HEK293 (cell line): ENCODE results near the gene PAM.
"Not testable (repeated sequence)": the region's sequence is repeated elsewhere in the genome, so short reads cannot be mapped to it uniquely, and the experiment has no call there.

ENCODE experiments used
- ZFP69B ChIP-seq: fragments of 450-650 bp; formaldehyde crosslinking; IDR thresholded peaks from 2 replicates; pipeline ENCODE4 v1.5.1; 2016; ENCODE audit warnings: missing biosample characterization, missing genetic modification characterization
- ZNF248 ChIP-seq: fragments of 450-650 bp; formaldehyde crosslinking; IDR thresholded peaks from 2 replicates; pipeline ENCODE4 v1.5.1; 2017; ENCODE audit warnings: missing biosample characterization, missing genetic modification characterization
- ZNF514 ChIP-seq: fragments of 450-650 bp; formaldehyde crosslinking; IDR thresholded peaks from 2 replicates; pipeline ENCODE4 v1.5.1; 2016; ENCODE audit warnings: missing biosample characterization, missing genetic modification characterization
- ZNF704 ChIP-seq: fragments of 450-650 bp; formaldehyde crosslinking; IDR thresholded peaks from 2 replicates; pipeline ENCODE4 v1.5.1; 2016; ENCODE audit warnings: missing biosample characterization, missing genetic modification characterization
- ZNF792 ChIP-seq: fragments of 450-650 bp; formaldehyde crosslinking; IDR thresholded peaks from 2 replicates; pipeline ENCODE4 v1.5.1; 2016; ENCODE audit warnings: missing biosample characterization, missing genetic modification characterization
- TF ChIP-seq, protein P1 (sequence below): fragments of 450-650 bp; formaldehyde crosslinking; IDR thresholded peaks from 2 replicates; pipeline ENCODE4 v1.5.1; 2016; ENCODE audit warnings: missing biosample characterization, missing genetic modification characterization
- TF ChIP-seq, protein P2 (sequence below): fragments of 450-650 bp; formaldehyde crosslinking; IDR thresholded peaks from 2 replicates; pipeline ENCODE4 v1.5.1; 2016; ENCODE audit warnings: missing biosample characterization, missing genetic modification characterization
- TF ChIP-seq, protein P3 (sequence below): fragments of 450-650 bp; formaldehyde crosslinking; IDR thresholded peaks from 2 replicates; pipeline ENCODE4 v1.5.1; 2016; ENCODE audit warnings: missing biosample characterization, missing genetic modification characterization

- not testable (repeated sequence) for TF ChIP-seq ZNF514; ZNF792 (tag by site-specific recombination); ZFP69B; ZNF248 (tag by site-specific recombination); ZNF704 (tag by site-specific recombination)
- TF ChIP-seq, protein P1, sequence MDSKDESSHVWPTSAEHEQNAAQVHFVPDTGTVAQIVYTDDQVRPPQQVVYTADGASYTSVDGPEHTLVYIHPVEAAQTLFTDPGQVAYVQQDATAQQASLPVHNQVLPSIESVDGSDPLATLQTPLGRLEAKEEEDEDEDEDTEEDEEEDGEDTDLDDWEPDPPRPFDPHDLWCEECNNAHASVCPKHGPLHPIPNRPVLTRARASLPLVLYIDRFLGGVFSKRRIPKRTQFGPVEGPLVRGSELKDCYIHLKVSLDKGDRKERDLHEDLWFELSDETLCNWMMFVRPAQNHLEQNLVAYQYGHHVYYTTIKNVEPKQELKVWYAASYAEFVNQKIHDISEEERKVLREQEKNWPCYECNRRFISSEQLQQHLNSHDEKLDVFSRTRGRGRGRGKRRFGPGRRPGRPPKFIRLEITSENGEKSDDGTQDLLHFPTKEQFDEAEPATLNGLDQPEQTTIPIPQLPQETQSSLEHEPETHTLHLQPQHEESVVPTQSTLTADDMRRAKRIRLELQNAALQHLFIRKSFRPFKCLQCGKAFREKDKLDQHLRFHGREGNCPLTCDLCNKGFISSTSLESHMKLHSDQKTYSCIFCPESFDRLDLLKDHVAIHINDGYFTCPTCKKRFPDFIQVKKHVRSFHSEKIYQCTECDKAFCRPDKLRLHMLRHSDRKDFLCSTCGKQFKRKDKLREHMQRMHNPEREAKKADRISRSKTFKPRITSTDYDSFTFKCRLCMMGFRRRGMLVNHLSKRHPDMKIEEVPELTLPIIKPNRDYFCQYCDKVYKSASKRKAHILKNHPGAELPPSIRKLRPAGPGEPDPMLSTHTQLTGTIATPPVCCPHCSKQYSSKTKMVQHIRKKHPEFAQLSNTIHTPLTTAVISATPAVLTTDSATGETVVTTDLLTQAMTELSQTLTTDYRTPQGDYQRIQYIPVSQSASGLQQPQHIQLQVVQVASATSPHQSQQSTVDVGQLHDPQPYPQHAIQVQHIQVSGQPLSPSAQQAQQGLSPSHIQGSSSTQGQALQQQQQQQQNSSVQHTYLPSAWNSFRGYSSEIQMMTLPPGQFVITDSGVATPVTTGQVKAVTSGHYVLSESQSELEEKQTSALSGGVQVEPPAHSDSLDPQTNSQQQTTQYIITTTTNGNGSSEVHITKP (tag by site-specific recombination): not testable (repeated sequence)
- TF ChIP-seq, protein P2, sequence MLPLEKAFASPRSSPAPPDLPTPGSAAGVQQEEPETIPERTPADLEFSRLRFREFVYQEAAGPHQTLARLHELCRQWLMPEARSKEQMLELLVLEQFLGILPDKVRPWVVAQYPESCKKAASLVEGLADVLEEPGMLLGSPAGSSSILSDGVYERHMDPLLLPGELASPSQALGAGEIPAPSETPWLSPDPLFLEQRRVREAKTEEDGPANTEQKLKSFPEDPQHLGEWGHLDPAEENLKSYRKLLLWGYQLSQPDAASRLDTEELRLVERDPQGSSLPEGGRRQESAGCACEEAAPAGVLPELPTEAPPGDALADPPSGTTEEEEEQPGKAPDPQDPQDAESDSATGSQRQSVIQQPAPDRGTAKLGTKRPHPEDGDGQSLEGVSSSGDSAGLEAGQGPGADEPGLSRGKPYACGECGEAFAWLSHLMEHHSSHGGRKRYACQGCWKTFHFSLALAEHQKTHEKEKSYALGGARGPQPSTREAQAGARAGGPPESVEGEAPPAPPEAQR: not testable (repeated sequence)
- TF ChIP-seq, protein P3, sequence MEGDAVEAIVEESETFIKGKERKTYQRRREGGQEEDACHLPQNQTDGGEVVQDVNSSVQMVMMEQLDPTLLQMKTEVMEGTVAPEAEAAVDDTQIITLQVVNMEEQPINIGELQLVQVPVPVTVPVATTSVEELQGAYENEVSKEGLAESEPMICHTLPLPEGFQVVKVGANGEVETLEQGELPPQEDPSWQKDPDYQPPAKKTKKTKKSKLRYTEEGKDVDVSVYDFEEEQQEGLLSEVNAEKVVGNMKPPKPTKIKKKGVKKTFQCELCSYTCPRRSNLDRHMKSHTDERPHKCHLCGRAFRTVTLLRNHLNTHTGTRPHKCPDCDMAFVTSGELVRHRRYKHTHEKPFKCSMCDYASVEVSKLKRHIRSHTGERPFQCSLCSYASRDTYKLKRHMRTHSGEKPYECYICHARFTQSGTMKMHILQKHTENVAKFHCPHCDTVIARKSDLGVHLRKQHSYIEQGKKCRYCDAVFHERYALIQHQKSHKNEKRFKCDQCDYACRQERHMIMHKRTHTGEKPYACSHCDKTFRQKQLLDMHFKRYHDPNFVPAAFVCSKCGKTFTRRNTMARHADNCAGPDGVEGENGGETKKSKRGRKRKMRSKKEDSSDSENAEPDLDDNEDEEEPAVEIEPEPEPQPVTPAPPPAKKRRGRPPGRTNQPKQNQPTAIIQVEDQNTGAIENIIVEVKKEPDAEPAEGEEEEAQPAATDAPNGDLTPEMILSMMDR: not testable (repeated sequence)
These were observed 152.0 kb downstream of the PAM start for GRCh38 chr5:102907099-102907498.
